RCC 7860 (cell line): Measurements from ENCODE around the gene EIF2S1.
"Not testable (repeated sequence)": the region's sequence is repeated elsewhere in the genome, so short reads cannot be mapped to it uniquely, and the experiment has no call there.

Experiments used
- DNase-seq: peaks from one replicate; pipeline ENCODE4 v3.0.0-alpha.2; 2015; ENCODE audit warnings: low spot score
- FAIRE-seq: peaks from 2 replicates; lab custom pipeline; 2012; peaks lifted over from hg19 to GRCh38; lab: Jason Lieb, UNC

The EIF2S1 gene

DNA sequence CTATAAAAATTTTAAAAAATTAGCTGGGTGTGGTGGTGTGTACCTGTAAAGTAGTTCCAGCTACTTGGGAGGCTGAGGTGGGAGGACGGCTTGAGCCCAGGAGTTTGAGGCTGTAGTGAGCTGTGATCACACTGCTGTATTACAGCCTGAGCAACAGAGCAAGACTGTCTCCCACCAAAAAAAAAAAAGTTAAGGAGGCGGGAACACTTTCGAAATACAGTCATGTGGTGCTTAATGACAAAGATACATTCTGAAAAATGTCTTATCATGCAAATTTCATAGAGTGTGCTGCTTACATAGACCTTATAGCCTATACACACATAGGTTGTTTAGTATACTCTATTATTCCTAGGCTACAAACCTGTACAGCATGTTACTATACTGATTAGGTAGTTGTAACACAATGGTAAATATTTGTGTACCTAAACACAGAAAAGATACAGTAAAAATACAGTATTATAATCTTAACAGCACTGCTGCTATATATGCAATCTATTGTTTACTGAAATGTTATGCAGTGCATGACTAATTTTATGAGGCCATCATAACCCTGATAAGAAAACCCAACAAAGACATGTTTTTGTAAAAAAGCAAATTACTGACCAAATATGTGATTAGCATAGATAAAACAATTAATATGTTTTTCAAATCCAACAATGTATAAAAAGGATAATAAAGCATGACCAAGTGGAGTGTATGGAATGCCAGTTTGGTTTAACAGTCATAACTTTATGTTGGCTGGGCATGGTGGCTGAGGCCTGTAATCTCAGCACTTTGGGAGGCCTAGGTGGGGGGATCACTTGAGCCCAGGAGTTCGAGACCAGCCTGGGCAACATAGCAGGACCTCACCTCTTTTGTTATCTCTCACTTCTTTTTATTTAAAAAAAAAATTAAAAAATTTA lies 11.4 kb downstream of the EIF2S1 start:
- no peak for FAIRE-seq

GRCh38 chr14:67372833-67373232 lies 12.7 kb downstream of the EIF2S1 start:
- FAIRE-seq (no peak), DNase-seq (no peak)

More for the DNA sequence above, 11.4 kb downstream of the EIF2S1 start:
- DNase-seq, result no peak

- DNase-seq (no peak), FAIRE-seq (no peak)
These were observed 13.2 kb downstream of the EIF2S1 start for GRCh38 chr14:67373347-67373746.

DNA sequence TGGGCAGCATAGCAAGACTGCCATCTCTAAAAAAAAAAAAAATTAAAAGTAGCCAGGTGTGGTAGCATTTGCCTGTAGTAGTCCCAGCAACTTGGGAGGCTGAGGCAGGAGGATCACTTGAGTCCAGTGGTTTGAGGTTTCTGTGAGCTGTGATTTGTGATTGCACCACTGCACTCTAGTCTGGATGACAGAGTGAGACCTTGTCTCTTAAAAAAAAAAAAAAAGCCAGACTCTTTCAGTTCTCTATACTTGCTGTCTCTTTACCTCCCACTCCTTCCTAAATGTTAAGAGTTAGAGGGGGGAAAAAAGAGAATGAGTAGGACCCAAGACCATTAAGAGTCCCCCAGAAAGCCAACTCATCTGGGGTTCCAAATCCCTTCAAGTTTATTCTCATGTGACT lies 17.8 kb downstream of the EIF2S1 start:
- DNase-seq, result no peak
- no peak for FAIRE-seq

DNA sequence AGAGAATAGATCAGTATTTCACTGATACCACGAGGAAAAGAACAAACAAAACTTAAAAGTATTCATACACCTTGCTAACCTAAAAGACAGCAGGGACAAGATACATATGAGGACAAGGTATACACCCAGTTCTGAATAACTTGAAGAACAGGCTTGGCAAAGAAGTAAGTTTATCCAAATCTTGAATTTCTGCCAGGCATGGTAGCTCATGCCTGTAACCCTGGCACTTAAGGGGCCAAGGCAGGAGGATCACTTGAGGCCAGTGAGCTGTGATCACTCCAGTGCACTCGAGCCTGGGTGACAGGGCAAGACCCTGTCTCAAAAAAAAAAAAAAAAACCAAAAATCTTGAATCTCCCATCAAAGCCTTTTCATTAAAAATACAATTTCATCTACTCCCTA lies 25.0 kb downstream of the EIF2S1 start:
- no peak for DNase-seq
- no peak for FAIRE-seq

DNA sequence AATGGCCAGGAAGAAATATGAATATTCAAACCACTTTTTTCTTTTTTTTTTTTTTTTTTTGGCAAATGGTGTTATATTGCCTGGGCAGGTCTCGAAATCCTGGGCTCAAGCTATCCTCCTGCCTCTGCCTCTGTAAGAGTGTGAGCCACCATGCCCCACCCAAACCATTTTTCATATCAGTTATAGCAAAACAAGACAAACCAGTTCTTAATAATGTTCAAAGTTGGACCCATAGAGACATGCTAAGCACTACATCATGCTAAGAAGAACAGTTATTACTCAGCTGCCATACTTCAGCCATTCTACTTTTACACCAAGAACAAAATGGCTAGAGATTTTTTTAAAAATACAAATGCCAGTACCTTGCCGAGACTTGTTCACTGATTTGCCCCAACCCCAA lies 25.5 kb downstream of the EIF2S1 start:
- no peak for FAIRE-seq

DNA sequence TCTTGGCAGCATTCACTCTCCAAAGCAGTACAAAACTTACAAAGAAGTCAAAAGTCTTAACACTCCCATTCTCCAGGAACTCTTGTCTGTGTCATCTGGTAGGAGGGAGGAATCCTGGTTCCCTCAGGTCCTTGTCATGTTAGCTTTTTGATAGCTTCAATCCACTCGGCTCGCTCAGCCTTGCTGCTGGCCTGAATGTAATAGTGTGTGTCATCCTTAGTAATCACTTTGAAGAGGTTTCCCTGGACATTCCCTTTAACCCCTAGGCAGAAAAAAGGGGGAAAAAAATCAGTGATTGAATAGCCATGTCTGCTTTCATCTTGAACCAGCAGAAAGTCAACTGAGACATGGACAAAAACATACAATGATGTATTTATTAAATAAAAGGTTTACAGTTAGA lies 27.1 kb downstream of the EIF2S1 start:
- no peak for FAIRE-seq
- DNase-seq, result peak; percentile 16

More for the DNA sequence above, 25.5 kb downstream of the EIF2S1 start:
- DNase-seq, result no peak

GRCh38 chr14:67389275-67389674 lies 29.1 kb downstream of the EIF2S1 start:
- FAIRE-seq (no peak), DNase-seq (no peak)

DNA sequence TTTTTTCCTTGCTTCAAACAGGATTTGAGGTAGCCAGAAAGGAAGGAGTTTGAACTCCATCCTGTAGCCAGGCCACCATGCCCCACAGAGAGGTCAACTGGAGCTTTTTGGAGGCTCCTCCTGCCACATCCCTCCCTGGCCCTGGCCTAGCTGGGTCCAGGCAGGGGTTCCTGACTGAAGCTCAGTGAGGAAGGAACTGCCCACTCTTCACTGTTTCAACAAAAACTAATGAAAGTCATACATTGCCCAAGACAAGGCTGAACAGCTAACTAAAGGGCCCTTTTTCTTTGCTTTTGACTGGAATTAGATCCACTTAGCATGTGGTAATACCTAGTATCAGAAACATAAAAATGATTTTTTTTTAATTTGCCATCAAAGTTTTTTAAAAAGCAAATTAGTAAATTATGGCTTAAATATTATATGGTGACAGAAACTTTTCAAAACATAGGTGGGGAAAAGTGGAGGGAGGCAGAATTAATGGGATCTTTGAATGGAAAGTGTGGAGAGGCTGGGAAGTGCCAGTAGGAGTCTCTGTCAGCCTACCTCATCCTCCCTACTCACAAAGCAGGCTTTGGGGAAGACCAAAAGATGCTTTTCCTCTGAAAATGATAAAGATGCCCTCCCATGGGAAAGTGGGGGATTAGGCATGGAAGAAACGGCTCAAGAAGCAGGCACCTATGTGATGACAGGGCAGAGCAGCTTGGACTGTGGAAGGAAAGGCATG lies 29.8 kb downstream of the EIF2S1 start:
- no peak for DNase-seq
- no peak for FAIRE-seq

GRCh38 chr14:67391268-67391667 lies 31.1 kb downstream of the EIF2S1 start:
- no peak for DNase-seq
- FAIRE-seq, result no peak

DNA sequence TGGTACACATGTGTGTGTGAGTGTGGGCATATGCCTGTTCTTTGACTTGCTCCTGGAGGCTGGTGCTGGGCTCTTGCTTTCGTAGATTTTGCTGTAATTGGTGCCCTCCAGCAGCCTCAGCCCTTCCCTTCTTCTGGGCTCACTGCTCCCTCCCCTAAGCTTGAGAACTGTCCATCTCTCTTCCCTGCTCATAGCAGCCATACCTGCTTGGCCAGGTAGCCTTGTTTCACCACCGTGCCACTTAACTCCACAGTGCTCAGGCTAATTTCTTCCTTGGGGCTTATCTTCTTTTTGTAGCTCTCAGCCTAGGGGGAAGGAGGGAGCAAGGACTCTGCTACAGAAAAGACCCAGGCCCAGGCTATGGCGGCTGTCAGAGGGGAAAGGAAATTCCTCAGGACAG lies 32.0 kb downstream of the EIF2S1 start:
- no peak for FAIRE-seq
- no peak for DNase-seq

GRCh38 chr14:67392800-67393199 lies 32.7 kb downstream of the EIF2S1 start:
- no peak for DNase-seq
- FAIRE-seq, result no peak

- DNase-seq (no peak), FAIRE-seq (no peak)
These were observed 33.6 kb downstream of the EIF2S1 start for GRCh38 chr14:67393689-67394088.

DNA sequence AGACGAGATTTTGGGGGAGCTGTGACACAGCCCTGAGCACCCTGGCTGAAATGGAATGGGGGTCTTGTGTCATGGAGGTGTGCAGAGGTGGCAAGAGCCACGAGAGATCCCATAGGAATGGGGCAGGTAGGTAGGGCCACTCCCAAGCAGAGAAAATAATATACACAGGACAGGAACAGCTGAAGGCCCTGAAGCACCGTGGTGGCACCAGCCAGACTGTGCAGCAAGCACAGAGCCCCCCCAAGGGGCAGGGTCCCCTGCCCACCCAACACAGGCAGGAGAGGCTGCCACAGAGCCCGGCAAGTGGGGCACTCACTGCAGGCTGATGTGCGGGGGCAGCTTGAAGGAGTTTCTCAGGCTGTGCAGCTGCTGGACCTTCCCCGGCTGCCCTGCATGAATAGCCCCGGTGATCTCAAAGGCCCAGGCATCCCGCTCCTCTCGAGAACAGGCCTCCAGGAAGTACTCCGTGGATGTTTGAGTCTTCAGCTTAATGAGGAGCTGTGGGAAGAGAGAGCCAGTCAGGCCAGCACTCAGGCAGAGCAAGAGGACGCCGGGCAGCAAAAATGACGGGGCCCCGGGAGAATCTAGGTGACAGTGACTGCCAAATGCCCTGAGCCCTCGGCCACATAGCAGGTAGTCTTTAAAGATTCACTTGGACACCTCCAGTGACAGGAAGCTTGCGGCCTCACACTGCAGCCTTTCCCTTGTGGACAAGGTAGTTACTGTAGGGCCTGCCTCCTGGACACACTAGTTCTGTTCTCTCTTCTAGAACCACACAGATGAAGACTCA lies 35.2 kb downstream of the EIF2S1 start:
- DNase-seq (no peak), FAIRE-seq (no peak)

- no peak for FAIRE-seq
- DNase-seq, result no peak
These were observed 35.7 kb downstream of the EIF2S1 start for GRCh38 chr14:67395876-67396189.

- no peak for FAIRE-seq
- no peak for DNase-seq
These were observed 36.3 kb downstream of the EIF2S1 start for GRCh38 chr14:67396381-67396970.

GRCh38 chr14:67397536-67397935 lies 37.4 kb downstream of the EIF2S1 start:
- FAIRE-seq, result no peak

GRCh38 chr14:67400434-67400833 lies 40.3 kb downstream of the EIF2S1 start:
- DNase-seq, result no peak

More at GRCh38 chr14:67397536-67397935, 37.4 kb downstream of the EIF2S1 start:
- DNase-seq, result no peak

GRCh38 chr14:67405771-67406170 lies 45.6 kb downstream of the EIF2S1 start:
- DNase-seq (no peak), FAIRE-seq (no peak)

More at GRCh38 chr14:67400434-67400833, 40.3 kb downstream of the EIF2S1 start:
- FAIRE-seq, result no peak

DNA sequence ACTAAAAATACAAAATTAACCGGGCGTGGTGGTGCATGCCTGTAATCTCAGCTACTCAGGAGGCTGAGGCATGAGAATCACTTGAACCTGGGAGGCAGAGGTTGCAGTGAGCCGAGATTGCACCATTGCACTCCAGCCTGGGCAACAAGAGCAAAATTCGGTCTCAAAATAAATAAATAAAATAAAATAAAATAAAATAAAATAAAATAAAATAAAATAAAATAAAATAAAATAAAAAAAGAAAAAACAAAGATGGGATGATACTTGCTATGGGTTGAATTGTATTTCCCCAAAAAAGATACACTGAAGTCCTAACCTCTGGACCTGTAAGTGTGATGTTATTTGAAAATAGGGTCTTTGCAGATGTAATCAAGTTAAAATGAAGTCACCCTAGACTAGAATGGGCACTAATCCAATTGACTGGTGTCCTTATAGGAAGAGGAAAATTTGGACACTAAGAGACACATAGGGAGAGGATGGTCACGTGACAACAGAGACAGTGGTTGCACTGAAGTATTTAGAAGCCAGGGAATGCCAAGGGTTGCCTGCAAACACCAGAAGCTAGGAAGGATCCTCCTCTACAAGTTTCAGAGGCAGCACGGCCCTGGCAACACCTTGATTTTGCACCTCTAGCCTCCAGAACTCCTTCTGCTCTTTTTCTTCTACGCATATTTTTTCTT lies 48.1 kb downstream of the EIF2S1 start:
- not testable (repeated sequence) for FAIRE-seq, DNase-seq
